ENCODE measurements around the gene ARPC4.
"Not testable (repeated sequence)": the region's sequence is repeated elsewhere in the genome, so short reads cannot be mapped to it uniquely, and the experiment has no call there.

The ARPC4 gene

DNA sequence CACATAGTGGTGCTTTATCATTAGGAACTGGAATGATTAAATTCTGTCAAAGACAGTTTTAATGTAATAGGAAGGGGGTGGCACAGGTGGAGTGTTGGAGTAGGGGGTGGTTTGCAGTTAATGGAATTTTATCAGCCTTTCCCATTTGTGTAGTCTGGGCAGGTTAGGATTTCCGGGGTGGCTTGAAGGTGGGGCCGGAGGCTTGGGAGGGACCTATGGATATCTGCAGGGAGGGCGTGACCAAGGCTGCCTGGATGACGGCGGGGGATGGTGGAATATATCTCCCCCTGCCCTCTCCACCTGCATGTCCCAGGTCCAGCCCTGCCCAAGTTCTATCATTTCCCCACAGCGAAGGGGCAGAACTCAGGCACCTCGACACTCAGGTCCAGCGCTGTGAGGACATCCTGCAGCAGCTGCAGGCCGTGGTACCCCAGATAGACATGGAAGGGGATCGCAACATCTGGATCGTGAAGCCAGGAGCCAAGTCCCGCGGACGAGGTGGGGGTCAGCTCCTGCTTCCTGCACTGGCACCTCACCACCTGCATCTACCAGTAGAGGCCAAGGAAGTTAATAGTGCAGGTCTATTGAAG lies 32.7 kb downstream of the ARPC4 start:
- DNase-seq (ENCODE audit: low read depth), result no peak

DNA sequence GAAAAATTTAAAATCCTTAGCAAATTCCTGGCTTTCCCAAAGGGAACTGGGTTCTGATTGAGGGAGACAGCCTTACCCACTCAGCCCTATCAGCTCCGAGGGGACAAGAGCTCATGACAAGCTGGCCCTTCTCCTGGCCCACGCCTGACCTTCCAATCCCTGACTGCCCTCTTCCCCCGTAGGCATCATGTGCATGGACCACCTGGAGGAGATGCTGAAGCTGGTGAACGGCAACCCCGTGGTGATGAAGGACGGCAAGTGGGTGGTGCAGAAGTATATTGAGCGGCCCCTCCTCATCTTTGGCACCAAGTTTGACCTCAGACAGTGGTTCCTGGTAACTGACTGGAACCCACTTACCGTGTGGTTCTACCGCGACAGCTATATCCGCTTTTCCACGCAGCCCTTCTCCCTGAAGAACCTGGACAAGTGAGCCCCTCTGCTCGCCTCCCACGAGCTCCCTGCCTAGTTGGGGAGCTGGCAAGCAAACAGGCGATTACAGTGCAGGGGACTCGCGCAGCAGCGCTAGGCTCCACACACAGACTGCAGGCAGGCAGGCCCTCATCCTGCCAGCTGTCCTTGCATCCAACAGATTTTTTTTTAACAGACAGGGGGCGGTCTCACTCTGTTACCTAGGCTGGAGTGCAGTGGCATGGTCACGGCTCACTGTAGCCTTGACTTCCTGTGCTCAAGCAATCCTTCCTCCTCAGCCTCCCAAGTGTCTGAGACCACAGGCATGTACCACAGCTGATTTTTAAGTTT lies 34.1 kb downstream of the ARPC4 start:
- DNase-seq (ENCODE audit: low read depth), result no peak

DNA sequence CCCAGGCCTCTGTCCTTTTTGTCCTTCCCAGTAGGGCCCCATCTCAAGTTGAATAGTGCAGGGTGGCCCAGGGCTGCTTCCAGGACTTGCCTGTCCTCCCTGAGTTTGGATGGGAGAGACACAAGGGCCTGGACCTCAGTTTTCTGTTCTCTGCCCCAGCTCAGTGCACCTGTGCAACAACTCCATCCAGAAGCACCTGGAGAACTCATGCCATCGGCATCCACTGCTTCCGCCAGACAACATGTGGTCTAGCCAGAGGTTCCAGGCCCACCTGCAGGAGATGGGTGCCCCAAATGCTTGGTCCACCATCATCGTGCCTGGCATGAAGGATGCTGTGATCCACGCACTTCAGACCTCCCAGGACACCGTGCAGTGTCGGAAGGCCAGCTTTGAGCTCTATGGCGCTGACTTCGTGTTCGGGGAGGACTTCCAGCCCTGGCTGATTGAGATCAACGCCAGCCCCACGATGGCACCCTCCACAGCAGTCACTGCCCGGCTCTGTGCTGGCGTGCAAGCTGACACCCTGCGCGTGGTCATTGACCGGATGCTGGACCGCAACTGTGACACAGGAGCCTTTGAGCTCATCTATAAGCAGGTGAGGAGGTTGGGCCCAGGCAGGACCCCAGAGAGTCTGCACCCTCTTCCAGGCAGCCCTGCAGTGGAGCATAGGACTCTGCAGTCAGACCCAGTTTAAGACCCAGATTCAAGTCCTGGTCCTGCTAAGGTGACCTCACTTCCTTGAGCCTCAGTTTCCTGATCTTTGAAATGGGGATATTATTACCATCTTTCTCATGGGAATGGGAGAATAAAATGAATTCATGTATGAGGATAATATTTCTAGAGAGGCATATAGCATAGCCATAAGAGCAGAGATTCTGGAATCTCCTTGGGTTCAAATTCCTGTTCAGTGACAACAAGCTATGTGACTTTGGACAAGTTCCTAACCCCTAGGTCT lies 36.2 kb downstream of the ARPC4 start:
- no peak for DNase-seq (ENCODE audit: low read depth)

DNA sequence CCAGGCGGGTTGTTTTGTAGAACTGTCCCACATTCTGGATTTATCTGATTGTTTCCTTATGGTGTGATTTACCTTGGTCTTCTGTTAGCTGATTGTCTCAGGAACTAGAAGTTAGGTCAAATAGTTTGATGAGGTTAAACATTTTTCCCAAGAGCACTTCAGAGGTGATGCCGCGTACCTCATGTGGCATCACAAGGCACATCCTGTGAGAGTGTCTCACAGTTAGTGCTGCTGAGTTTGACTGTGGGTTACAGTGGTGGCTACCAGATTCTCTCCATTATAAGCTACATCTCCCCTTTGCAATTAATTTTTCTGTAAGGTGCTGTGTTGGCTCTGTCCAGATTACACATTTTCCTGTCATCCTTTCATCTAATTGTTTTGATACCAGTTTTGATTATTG lies 38.4 kb downstream of the ARPC4 start:
- no peak for DNase-seq (ENCODE audit: low read depth)

DNA sequence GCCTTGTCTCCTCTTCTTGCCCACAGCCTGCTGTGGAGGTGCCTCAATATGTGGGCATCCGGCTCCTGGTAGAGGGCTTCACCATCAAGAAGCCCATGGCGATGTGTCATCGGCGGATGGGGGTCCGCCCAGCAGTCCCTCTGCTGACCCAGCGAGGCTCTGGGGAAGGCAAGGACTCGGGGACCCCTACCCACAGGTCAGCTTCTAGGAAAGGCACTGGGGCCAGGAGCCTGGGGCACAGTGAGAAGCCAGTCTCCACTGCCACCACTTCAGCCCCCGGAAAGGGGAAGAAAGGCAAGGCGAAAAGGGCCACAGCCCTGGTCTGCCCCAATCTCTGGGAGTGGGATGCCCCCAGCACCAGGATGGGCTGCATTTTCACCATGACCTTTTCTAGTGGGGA lies 40.2 kb downstream of the ARPC4 start:
- DNase-seq (ENCODE audit: low read depth), result no peak

DNA sequence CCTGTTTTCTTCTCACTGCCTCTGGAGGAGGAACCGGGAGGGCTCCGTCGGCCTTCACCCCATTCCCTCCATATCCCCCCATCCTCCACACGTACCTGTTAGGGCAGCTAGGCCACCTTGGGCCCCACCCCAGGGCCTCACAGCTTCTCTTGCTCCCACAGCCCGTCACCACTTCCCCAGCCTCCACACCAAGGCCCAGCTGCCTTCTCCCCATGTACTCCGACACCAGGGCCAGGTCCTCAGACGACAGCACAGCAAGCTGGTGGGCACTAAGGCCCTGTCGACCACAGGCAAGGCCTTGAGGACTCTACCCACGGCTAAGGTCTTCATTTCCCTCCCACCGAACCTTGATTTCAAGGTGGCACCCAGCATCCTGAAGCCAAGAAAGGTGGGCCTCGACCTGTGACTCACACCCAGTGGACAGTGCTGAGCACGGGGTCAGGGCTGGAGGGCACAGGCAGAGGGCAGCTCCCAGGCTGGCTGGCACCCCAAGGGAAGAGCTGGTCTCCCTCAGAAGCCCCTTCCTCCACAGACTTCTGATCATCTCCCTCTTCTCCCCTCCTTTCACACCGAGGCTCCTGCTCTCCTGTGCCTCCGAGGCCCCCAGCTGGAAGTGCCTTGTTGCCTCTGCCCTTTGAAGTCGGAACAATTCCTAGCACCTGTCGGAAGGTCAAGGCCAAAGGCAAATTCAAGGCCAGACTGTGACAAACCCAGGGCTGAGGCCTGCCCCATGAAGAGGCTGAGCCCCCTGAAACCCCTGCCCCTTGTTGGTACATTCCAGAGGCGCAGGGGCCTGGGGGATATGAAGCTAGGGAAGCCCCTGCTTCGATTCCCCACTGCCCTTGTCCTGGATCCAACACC lies 41.9 kb downstream of the ARPC4 start:
- DNase-seq (ENCODE audit: low read depth), result no peak

DNA sequence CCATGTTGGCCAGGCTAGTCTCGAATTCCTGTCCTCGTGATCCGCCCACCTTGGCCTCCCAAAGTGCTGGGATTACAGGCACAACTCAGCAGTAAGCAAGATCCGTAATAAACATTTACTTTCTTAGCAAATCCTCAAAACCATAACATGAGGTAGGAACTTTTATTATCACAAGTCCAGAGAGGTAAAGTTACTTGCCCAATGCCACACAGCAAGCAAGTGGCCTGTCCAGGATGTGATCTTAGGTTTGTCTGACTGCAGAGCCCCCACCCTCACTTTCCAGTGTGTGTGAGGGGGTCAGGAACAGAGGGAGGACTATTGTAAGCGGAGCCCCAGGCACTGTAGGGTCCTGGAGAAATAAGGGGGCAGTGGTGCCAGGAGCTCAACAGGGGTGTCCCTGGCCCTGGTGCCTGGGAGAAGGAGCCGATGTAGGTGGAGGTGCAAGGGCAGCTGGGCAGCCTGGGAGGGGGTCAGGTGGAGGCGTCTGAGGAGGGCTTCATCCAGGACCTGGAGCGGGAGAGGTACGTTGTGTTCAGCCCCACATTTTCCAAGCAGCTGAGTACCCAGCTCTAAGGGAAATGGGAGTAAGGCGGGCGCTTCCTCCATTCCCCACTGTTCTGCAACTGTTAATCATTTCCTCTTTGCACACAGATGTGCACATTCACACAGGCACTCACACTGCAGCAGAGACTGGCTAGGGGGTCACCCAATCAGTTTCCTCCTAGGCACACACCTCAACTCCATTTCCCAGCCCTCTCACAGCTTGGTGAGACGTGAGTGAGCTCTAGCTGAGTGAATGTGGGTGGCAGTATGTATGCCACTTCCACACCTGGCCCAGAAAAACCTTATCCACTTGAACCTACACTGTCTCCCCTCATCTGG lies 45.1 kb downstream of the ARPC4 start:
- no peak for DNase-seq (ENCODE audit: low read depth)

DNA sequence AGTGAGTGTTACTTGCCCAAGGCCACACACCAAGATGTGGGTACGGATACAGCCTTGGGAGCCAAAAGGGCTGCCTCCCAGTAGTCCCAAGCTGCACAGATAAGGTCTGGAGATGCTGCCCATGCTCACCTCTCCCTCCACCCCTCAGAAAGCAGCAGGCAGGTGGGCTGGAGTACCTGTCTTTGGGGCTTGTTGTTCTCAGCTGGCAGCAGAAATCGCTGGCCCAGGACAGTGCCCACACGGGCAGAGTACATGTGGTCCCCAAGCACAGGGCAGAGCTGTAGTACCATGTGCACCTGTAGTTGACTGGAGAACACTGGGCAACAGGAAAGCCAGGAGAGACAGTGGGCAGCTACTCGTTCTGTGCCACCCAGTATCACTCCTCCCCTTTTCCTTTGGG lies 46.0 kb downstream of the ARPC4 start:
- no peak for DNase-seq (ENCODE audit: low read depth)

DNA sequence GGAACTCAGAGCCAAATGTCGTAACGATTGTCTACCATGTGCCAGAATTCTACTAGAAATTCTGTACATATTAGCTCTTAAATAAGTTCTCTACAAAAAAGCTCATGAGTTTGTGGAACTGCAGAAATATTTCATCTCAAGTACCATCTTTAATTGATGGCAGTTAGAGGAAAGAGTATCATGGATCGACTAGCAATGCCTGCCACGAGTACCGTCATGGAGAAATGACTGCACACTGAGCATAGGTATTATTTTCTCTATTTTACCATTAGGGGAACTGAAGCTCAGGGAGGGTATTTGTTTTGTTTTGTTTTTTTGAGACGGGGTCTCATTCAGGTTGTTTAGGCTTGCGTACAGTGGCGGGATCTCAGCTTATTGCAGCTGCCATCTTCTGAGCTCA lies 48.1 kb downstream of the ARPC4 start:
- DNase-seq (ENCODE audit: low read depth), result no peak

DNA sequence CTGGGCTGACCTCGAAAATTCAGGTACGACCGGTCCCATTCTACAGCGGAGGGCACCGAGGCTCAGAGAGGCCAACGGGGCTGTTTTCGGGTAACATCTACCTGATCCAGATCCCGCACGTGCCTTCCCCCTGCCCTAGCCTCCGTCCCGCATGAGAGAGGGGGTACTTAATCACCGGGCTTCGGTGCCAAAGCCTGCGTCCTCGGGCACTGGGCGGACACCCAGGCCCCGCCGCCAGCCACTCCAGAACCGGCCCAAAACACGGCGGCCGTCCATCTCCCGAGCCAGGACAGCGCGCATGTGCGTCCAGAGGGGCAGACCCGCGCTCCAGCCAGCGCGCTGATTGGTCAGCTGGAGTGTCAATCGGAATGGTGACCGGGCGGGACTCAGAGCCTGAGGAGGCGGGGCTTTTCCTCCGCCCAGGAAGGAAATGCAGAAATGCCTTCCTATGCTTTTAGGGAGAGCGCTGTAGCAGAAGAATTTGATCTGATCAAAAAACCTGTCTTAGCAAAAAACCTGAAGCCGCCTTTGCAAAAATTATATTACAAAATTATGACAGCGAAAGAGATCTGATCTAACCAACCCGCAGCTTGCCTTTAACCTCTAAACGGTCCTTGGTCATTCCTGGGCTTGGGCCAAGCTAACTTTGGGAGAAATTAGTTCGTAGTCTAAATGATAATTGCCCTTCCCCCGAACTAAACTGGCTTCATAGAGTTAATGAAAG lies 51.0 kb downstream of the ARPC4 start, which contains the start of gene RPUSD3:
RPUSD3 (minus strand) TSS at position 294 of the 724 bp plus-strand sequence; CDS start at position 276, 18 bp downstream.
- DNase-seq (ENCODE audit: low read depth), result peak; percentile 93

DNA sequence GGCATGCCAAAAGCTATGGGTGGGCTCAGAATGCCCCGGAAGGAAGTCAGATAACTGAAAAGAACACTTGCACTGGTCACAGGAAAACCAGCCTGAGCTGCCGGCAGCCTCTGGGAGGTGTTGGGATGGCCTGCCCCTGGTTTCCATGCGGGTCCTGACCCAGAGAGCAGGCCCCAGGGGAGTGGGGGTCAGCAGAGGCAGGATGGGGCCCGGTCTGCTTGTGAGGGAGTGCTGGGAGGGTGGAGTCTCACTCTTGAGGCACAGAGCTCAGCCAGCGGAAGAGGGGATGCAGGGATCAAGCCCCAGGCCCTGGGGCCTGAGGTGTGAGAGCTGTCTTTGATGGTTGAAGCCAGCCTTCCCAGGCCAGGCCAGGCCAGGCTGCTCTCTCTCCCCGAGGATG lies 53.3 kb downstream of the ARPC4 start:
- DNase-seq (ENCODE audit: low read depth), result no peak

DNA sequence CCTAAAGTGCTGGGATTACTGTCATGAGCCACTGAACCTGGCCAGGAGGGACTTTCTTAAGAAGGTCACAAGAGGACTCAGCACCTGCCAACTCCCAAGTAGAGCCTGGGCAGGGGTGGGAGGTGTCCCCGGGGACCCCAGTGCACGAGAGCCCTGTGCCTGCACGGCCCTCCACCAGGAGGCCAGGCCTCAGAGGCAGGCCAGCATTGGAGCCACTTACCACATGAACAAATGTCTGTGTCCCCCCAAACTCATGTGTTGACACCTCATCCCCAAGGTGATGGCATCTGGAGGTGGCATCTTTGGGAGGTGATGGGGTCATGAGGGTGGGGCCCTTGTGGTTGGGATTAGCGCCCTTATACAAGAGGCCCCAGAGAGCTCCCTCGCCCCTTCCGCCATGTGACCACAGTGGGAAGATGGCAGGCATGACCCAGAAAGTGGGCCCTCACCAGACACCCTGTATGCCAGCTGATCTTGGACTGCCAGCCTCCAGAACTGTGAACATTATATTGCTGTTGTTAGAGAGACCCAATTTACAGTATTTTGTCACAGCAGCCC lies 54.1 kb downstream of the ARPC4 start:
- no peak for DNase-seq (ENCODE audit: low read depth)

DNA sequence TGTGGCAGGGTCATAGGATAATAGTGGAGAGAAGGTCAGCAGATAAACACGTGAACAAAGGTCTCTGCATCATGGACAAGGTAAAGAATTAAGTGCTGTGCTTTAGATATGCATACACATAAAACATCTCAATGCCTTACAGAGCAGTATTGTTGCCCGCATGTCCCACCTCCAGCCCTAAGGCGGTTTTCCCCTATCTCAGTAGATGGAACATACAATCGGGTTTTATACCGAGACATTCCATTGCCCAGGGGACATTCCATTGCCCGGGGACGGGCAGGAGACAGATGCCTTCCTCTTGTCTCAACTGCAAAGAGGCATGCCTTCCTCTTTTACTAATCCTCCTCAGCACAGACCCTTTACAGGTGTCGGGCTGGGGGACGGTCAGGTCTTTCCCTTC lies 55.0 kb downstream of the ARPC4 start:
- not testable (repeated sequence) for DNase-seq (ENCODE audit: low read depth)

DNA sequence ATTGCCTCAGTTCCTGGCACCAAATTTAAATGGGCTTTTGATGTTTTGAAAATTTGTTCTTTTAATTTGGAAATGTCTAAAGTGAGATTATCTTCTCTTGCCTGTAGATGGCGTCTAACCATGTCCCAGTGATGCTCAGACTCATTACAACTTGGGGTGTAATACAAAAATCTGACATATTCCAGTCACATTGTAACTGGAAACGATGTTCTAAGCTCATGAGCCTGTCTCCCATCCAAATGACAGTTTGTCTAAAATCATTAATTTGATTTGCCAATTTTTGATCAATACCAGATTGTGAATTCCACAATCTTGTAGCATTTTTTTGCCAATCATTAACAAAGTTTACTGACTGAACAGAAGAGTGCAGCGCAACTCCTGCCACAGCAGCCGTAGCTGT lies 56.0 kb downstream of the ARPC4 start:
- not testable (repeated sequence) for DNase-seq (ENCODE audit: low read depth)

DNA sequence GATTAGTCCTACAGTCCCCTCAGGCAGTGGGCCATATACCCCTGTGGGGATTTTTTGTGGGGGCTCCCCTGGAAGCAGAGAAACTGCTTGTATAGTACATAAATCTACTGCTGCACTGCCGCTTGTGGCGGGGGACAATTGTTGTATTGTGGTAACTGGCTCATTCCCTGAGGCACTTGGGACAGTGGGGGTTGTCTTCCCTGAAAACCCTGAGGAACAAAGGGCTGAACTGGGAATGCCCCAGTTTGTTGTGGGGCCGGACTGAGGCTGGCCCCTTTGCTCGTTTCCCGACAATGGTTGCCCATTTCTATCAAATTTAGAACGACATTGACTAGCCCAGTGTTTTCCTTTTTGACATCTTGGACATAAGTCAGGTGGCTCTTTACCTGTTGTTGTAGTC lies 58.5 kb downstream of the ARPC4 start:
- not testable (repeated sequence) for DNase-seq (ENCODE audit: low read depth)

DNA sequence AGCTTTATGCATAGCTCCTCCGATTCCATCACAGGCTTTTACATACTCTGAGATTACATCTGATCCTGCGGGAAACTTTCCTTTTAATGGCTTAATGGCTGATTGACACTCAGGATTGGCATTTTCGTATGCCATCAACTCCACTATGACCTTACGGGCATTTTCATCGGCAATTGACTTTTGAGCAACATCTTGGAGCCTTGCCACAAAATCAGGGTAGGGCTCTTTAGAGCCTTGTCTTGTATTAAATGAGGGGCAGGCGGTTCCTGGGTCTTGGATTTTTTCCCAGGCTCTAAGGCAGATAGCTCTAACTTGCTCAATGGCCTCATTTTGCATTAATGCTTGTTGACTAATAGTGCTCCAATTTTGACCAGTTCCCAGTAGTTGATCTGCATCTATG lies 59.0 kb downstream of the ARPC4 start:
- DNase-seq (ENCODE audit: low read depth), result not testable (repeated sequence)

DNA sequence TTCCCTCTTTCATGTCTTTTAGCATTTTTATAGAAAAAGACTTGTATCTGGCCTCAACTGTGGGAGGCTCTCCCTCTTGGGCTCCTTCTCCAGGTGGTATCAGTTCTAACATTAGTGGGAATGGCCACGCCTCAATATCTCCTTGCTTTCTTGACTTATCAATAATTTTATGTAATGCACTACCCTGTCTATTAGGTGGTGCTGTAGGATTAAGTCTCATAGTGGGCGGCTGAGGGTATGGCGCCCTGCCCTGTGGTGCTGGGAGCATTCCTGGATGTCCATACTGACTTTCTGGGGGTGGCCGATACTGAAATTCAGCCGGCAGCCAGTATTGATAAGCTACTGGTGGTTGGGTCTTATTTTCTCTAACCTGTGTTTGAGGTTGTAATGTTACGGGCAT lies 59.6 kb downstream of the ARPC4 start:
- DNase-seq (ENCODE audit: low read depth), result no peak

DNA sequence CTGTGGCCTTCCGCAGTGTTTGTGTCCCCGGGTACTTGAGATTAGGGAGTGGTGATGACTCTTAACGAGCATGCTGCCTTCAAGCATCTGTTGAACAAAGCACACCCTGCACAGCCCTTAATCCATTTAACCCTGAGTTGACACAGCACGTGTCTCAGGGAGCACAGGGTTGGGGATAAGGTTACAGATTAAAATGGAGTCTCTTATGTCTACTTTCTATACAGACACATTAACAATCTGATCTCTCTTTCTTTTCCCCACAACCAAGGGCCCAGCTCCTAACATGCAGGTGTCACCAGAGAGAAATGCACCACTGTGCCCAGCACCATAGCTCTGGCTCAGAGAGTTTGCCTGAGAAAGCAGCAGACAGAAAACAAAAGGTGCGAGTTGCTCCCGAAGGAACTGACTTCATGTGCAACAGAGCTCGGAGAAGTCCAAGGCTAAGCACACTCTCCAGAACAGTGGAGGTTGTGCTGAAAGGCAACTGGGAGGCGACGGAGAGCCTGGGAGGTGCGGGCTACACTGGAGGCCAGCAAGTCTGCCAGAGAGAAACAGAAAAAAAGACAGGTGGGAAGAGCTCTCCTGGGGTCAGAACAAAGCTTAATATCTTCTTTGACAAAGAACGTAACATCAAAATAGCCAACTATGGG lies 61.5 kb downstream of the ARPC4 start:
- DNase-seq (ENCODE audit: low read depth), result not testable (repeated sequence)

DNA sequence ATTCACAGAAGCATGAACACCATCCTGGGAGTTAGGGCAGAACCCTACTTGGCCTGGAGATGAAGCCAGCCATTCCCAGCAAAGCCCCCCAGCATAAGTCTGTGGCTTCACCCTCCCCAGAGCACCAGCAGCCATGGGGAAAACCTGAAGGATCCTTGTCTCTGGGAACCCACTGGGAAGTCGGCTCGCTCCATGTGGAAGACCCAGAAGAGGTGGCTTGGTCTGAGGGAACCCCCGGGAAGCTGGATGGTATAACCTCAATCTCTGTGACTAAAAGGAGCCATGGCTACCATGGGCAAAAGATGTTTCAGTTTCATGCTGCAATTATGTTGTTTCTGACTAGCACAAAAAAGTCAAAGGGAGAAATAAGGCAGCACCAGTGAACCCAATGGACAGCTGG lies 62.7 kb downstream of the ARPC4 start:
- no peak for DNase-seq (ENCODE audit: low read depth)
